Dermis microvascular lymphatic vessel endothelial cell (primary cell): ENCODE measurements around the gene HAUS3. TPM values are rescaled to one million over a fixed set of nuclear protein-coding genes. Genes with fewer than 3 reads are reported as not detected.
"Not testable (repeated sequence)": the region's sequence is repeated elsewhere in the genome, so short reads cannot be mapped to it uniquely, and the experiment has no call there.

ENCODE experiments used
- DNase-seq, 2 donors: peaks; one replicate each; pipeline versions ENCODE4 v3.0.0 to v3.0.0-alpha.2; 2010; ENCODE audit warnings: low read depth in 2 of 2
- total RNA-seq: library from RNA; depleted of rRNA; stranded (reverse); fragments of >200 nt; gene quantifications from 2 replicates; pipeline ENCODE4 v1.2.1, GENCODE V29; 2014

HAUS3 gene
- total RNA-seq, 1 donor from 2014 or later, result 5.8 TPM

GRCh38 chr4:2275546-2276251, 33.8 kb upstream of the HAUS3 start:
- DNase-seq, result no peak

- DNase-seq, result not testable (repeated sequence)
These were observed 33.1 kb upstream of the HAUS3 start for GRCh38 chr4:2275044-2275397.

- no peak for DNase-seq
These were observed 32.6 kb upstream of the HAUS3 start for GRCh38 chr4:2274320-2275043.

- no peak for DNase-seq
These were observed 31.9 kb upstream of the HAUS3 start for GRCh38 chr4:2273657-2274319.

GRCh38 chr4:2273221-2273620, 31.3 kb upstream of the HAUS3 start:
- no peak for DNase-seq

- DNase-seq, result no peak
These were observed 30.9 kb upstream of the HAUS3 start for GRCh38 chr4:2272828-2273120.

GRCh38 chr4:2272026-2272827, 30.3 kb upstream of the HAUS3 start:
- no peak for DNase-seq

- DNase-seq, result no peak
These were observed 29.5 kb upstream of the HAUS3 start for GRCh38 chr4:2271279-2272025.

- DNase-seq, result no peak
These were observed 28.6 kb upstream of the HAUS3 start for GRCh38 chr4:2270341-2271165.

- no peak for DNase-seq
These were observed 27.8 kb upstream of the HAUS3 start for GRCh38 chr4:2269618-2270163.

- DNase-seq, result no peak
These were observed 27.2 kb upstream of the HAUS3 start for GRCh38 chr4:2269206-2269531.

GRCh38 chr4:2268357-2269205, 26.7 kb upstream of the HAUS3 start:
- no peak for DNase-seq

GRCh38 chr4:2267841-2268240, 25.9 kb upstream of the HAUS3 start:
- no peak for DNase-seq

- no peak for DNase-seq
These were observed 25.4 kb upstream of the HAUS3 start for GRCh38 chr4:2267320-2267811.

GRCh38 chr4:2266821-2267220, 24.9 kb upstream of the HAUS3 start:
- DNase-seq, result no peak

- DNase-seq, result no peak
These were observed 24.3 kb upstream of the HAUS3 start for GRCh38 chr4:2266181-2266580.

GRCh38 chr4:2265113-2266110, 23.5 kb upstream of the HAUS3 start:
- DNase-seq, result no peak

GRCh38 chr4:2264481-2265041, 22.6 kb upstream of the HAUS3 start:
- DNase-seq, result no peak
